Effector memory CD4-positive, alpha-beta T cell (primary cell): ENCODE measurements around the gene TSHB.

Experiments used
- DNase-seq, 3 donors: peaks; one replicate each; pipeline ENCODE4 v3.0.0-alpha.2; 2020
- H3K27ac ChIP-seq: 2 replicates; pipeline ENCODE4 v1.7.0; 2013; ENCODE audit warnings: mild to moderate bottlenecking, low read length, moderate library complexity; ENCODE audit not compliant: insufficient read depth, poor library complexity, severe bottlenecking
- H3K27me3 ChIP-seq: replicated peaks from 2 replicates; pipeline ENCODE4 v1.7.0; 2013; ENCODE audit warnings: mild to moderate bottlenecking, low read length; ENCODE audit not compliant: insufficient read depth, control insufficient read depth, poor library complexity, severe bottlenecking
- H3K36me3 ChIP-seq: 2 replicates; pipeline ENCODE4 v1.7.0; 2013; ENCODE audit warnings: mild to moderate bottlenecking, low read length, moderate library complexity; ENCODE audit not compliant: control insufficient read depth, insufficient read depth
- H3K4me1 ChIP-seq: 2 replicates; pipeline ENCODE4 v1.7.0; 2013; ENCODE audit warnings: low read length, mild to moderate bottlenecking; ENCODE audit not compliant: control insufficient read depth, insufficient read depth, poor library complexity, severe bottlenecking
- H3K4me3 ChIP-seq: 2 replicates; pipeline ENCODE4 v1.7.0; 2013; ENCODE audit warnings: low read length, low read depth, mild to moderate bottlenecking; ENCODE audit not compliant: insufficient read depth, poor library complexity, severe bottlenecking
- H3K9me3 ChIP-seq: 2 replicates; pipeline ENCODE4 v1.7.0; 2013; ENCODE audit warnings: mild to moderate bottlenecking, low read length, moderate library complexity; ENCODE audit not compliant: control insufficient read depth

The TSHB gene

GRCh38 chr1:115021145-115021544 lies 8.5 kb upstream of the TSHB start:
- no peak for DNase-seq

GRCh38 chr1:115023593-115023992 lies 6.0 kb upstream of the TSHB start:
- no peak overlapping the region for H3K27ac ChIP-seq
- no peak for DNase-seq
- no peaks in the 10 kb centered on the region for H3K36me3 ChIP-seq
- no peak overlapping the region for H3K4me3 ChIP-seq
- no peaks in the 10 kb centered on the region for H3K4me1 ChIP-seq
- no peaks in the 10 kb centered on the region for H3K9me3 ChIP-seq
- H3K27me3 ChIP-seq = no peaks in the 10 kb centered on the region

More at GRCh38 chr1:115021145-115021544, 8.5 kb upstream of the TSHB start:
- H3K4me1 ChIP-seq = no peaks in the 10 kb centered on the region
- H3K27me3 ChIP-seq = no peaks in the 10 kb centered on the region
- H3K9me3 ChIP-seq = no peaks in the 10 kb centered on the region
- no peaks in the 10 kb centered on the region for H3K36me3 ChIP-seq
- H3K4me3 ChIP-seq = no peak overlapping the region
- H3K27ac ChIP-seq = no peak overlapping the region

DNA sequence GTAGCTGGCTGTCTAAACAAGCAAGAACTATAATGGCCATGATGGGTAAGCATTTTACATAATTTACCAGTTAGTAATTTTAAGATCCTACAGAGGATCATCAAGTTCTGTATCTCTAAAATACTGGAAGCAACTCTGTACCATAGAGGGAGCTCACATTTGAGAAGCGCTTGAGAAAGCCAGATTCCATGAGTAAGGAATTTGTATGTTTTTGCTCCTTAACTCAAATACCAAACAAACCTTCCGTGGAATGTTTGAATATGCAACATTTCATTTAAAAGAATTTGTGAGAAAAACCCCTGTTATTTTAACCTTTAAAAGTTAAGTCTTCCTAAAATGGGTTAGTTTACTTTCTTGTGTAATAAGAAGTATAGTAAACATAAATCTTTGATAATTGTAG lies 2.0 kb downstream of the TSHB start:
- no peaks in the 10 kb centered on the region for H3K4me1 ChIP-seq
- H3K27me3 ChIP-seq = no peaks in the 10 kb centered on the region
- H3K27ac ChIP-seq = no peak overlapping the region
- no peaks in the 10 kb centered on the region for H3K9me3 ChIP-seq
- H3K36me3 ChIP-seq = no peaks in the 10 kb centered on the region
- no peak for DNase-seq
- H3K4me3 ChIP-seq = no peak overlapping the region

DNA sequence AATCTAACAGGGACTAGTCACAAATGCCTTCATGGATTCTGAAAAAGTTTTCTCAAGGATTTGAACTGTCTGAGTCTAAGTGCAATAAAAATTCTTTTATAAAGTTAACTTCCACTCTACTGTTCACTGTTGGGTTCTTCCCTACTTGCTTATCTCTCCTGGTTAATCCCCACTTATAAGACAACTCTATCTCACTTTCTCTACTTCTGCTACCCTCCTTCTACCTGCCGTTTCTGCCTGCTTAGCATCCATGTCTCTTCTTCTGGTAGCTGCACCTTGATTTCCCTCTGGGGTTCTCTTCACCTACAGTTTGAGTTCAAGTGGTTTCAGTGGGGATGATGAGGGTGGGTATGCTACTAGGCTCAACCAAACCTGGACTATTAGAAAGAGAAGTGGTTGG lies 6.0 kb downstream of the TSHB start:
- no peak overlapping the region for H3K27ac ChIP-seq
- DNase-seq = no peak
- no peaks in the 10 kb centered on the region for H3K36me3 ChIP-seq
- H3K4me1 ChIP-seq = no peaks in the 10 kb centered on the region
- no peaks in the 10 kb centered on the region for H3K27me3 ChIP-seq
- no peak overlapping the region for H3K4me3 ChIP-seq
- no peaks in the 10 kb centered on the region for H3K9me3 ChIP-seq

GRCh38 chr1:115036814-115037507 lies 7.3 kb downstream of the TSHB start:
- Histone ChIP-seq H3K9me3 (no peaks in the 10 kb centered on the region), H3K4me3 (no peak overlapping the region), H3K27me3 (no peaks in the 10 kb centered on the region), H3K4me1 (no peaks in the 10 kb centered on the region), H3K36me3 (peaks cover 3% of the 10 kb centered on the region), H3K27ac (no peak overlapping the region)
- DNase-seq = no peak

- Histone ChIP-seq H3K27me3 (no peaks in the 10 kb centered on the region), H3K4me3 (no peak overlapping the region), H3K27ac (no peak overlapping the region), H3K9me3 (no peaks in the 10 kb centered on the region), H3K4me1 (no peaks in the 10 kb centered on the region), H3K36me3 (peaks cover 3% of the 10 kb centered on the region)
- no peak for DNase-seq
These were observed 10.9 kb downstream of the TSHB start for GRCh38 chr1:115040501-115040900.

GRCh38 chr1:115041654-115042053 lies 12.0 kb downstream of the TSHB start:
- DNase-seq = no peak

GRCh38 chr1:115046751-115047150 lies 17.1 kb downstream of the TSHB start:
- DNase-seq = no peak
- Histone ChIP-seq H3K9me3 (no peaks in the 10 kb centered on the region), H3K27ac (no peak overlapping the region), H3K4me1 (no peaks in the 10 kb centered on the region), H3K36me3 (no peaks in the 10 kb centered on the region), H3K4me3 (no peak overlapping the region), H3K27me3 (no peaks in the 10 kb centered on the region)

More at GRCh38 chr1:115041654-115042053, 12.0 kb downstream of the TSHB start:
- Histone ChIP-seq H3K27me3 (no peaks in the 10 kb centered on the region), H3K27ac (no peak overlapping the region), H3K9me3 (no peaks in the 10 kb centered on the region), H3K4me3 (no peak overlapping the region), H3K36me3 (peaks cover 3% of the 10 kb centered on the region), H3K4me1 (no peaks in the 10 kb centered on the region)

DNA sequence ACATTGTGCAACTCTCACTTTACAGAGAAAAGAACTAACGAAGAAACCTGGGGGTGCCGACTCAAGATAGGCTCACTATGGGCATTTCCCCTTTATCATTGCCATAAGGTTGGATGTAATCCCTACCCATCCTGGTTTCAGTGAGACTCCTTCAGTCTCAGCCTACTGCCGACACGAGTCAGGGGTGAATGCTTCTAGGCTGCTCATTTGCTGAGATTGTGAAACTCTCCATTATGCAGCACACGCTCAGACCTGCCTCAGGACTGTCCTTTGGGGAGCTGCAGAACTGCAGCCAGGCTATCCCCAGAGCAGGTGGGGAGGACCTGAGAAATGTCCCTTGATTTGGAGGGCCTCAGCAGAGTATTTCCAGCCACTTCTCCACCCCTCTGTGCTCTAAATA lies 22.2 kb downstream of the TSHB start:
- no peak overlapping the region for H3K4me3 ChIP-seq
- no peak for DNase-seq
- no peaks in the 10 kb centered on the region for H3K27me3 ChIP-seq
- H3K27ac ChIP-seq = no peak overlapping the region
- H3K9me3 ChIP-seq = no peaks in the 10 kb centered on the region
- no peaks in the 10 kb centered on the region for H3K36me3 ChIP-seq
- no peaks in the 10 kb centered on the region for H3K4me1 ChIP-seq

GRCh38 chr1:115052454-115053083 lies 22.9 kb downstream of the TSHB start:
- Histone ChIP-seq H3K4me3 (no peak overlapping the region), H3K27me3 (no peaks in the 10 kb centered on the region), H3K36me3 (no peaks in the 10 kb centered on the region), H3K9me3 (no peaks in the 10 kb centered on the region), H3K27ac (no peak overlapping the region), H3K4me1 (no peaks in the 10 kb centered on the region)
- peak in 2 of 3 donors; percentile 40 for DNase-seq
